Immature natural killer cell (primary cell): Measurements from ENCODE around the gene JAK2. TPM values are rescaled to one million over a fixed set of nuclear protein-coding genes. Genes with fewer than 3 reads are reported as not detected.

Experiments
- DNase-seq, 3 donors: peaks; one replicate each; pipeline ENCODE4 v3.0.0; 2022; ENCODE audit warnings: mixed read lengths in 1 of 3
- H3K27ac Mint-ChIP-seq, 6 donors: one replicate each; pipeline ENCODE4 v1.8.0; 2020; ENCODE audit warnings: mixed read lengths in 6 of 6, mild to moderate bottlenecking in 5 of 6, inconsistent platforms in 4 of 6, moderate library complexity in 3 of 6
- H3K27me3 Mint-ChIP-seq, 3 donors: one replicate each; pipeline ENCODE4 v1.8.0; 2020 to 2021; ENCODE audit warnings: low read depth in 3 of 3, mild to moderate bottlenecking in 3 of 3, mixed read lengths in 3 of 3, moderate library complexity in 3 of 3, inconsistent platforms in 1 of 3
- H3K36me3 Mint-ChIP-seq, 3 donors: one replicate each; pipeline ENCODE4 v1.8.0; 2020; ENCODE audit warnings: mixed read lengths in 3 of 3, inconsistent platforms in 2 of 3, mild to moderate bottlenecking in 2 of 3
- H3K4me1 Mint-ChIP-seq, 2 donors: one replicate each; pipeline ENCODE4 v1.8.0; 2020; ENCODE audit warnings: inconsistent platforms in 2 of 2, mild to moderate bottlenecking in 2 of 2, mixed read lengths in 2 of 2, moderate library complexity in 1 of 2
- H3K4me3 Mint-ChIP-seq, 5 donors: one replicate each; pipeline ENCODE4 v1.8.0; 2020; ENCODE audit warnings: mild to moderate bottlenecking in 5 of 5, mixed read lengths in 5 of 5, inconsistent platforms in 3 of 5, moderate library complexity in 3 of 5
- H3K9me3 Mint-ChIP-seq, 6 donors: one replicate each; pipeline ENCODE4 v1.8.0; 2020; ENCODE audit warnings: mild to moderate bottlenecking in 6 of 6, mixed read lengths in 6 of 6, inconsistent platforms in 4 of 6, moderate library complexity in 3 of 6
- polyA plus RNA-seq, 3 donors: library from polyadenylated mRNA; unstranded; fragments of 300-500 nt; fragmentation: Illumina TruSeq; gene quantifications; one replicate each; pipeline ENCODE4 v1.2.3, GENCODE V29; 2021

Gene JAK2
- polyA plus RNA-seq, 3 donors from 2014 or later: 5.7 to 14.7 (median 6.8) TPM

- H3K27ac Mint-ChIP-seq: no peak overlapping the region
- peaks cover 15 to 50% (median 38%) of the 10 kb centered on the region in 6 donors for H3K9me3 Mint-ChIP-seq
- peaks cover 0 to 2% of the 10 kb centered on the region in 2 donors for H3K4me1 Mint-ChIP-seq
These were observed 161.2 kb downstream of the JAK2 start for GRCh38 chr9:5146241-5146640.

More at GRCh38 chr9:5146241-5146640, 161.2 kb downstream of the JAK2 start:
- Mint-ChIP-seq H3K4me3 (no peak overlapping the region), H3K27me3 (peaks cover 0 to 2% (median 0%) of the 10 kb centered on the region in 3 donors), H3K36me3 (peaks cover 65 to 84% (median 66%) of the 10 kb centered on the region in 3 donors)
- DNase-seq: no peak

Other genes with a start within 250 kb of the JAK2 start
- gene AK3, start 244.1 kb upstream of the JAK2 start, polyA plus RNA-seq: 10 to 100 TPM; 36.0 to 41.2 (median 37.2) TPM
- gene RCL1, start 192.3 kb upstream of the JAK2 start, polyA plus RNA-seq: 10 to 100 TPM; 13.6 to 31.3 (median 17.0) TPM
- gene INSL6, start 200.4 kb downstream of the JAK2 start, polyA plus RNA-seq: not detected
- not detected for gene INSL4, start 246.1 kb downstream of the JAK2 start, polyA plus RNA-seq